ENCODE results near the gene KRTDAP. TPM values are rescaled to one million over a fixed set of nuclear protein-coding genes. Genes with fewer than 3 reads are reported as not detected.

KRTDAP gene
- total and polyA plus RNA-seq, 10 of the 15 experiments (the other 5 are each of a cell fraction or from before 2014, with no cell fraction given): 0.23 TPM; not detected in 9

DNA sequence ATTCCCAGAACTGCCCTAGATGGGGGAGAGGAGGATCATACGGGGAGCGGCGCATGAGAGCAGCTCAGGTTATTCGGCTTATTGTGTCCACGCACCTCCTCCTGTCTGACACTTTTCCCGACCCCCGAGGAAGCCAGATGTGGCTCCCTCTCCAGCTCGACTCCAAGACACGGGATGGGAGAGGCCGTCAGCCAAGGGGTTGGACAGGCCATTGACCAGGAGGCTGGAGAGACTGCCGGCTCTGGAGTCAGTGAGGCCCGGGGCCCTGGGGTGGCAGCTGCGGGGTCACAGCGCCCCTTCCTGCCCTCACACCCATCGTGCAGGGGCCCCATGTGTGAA is 20.3 kb upstream of the KRTDAP start:
- ChIA-PET RAD21 (ENCODE audit: unreplicated experiment) (interaction anchor here (0.8 to 4.8 kb wide), 19 partner anchors 15 to 443 kb away, joined by 3 to 24 read pairs (median 3); partner anchors contain the start of genes COX6B1, HAUS5 and LIN37), CTCF (interaction anchor here (0.7 to 6.3 kb wide), 39 partner anchors 10 to 368 kb away, joined by 3 to 87 read pairs (median 5); partner anchors contain the start of genes COX6B1, ETV2, FXYD7 and HAUS5), SMC1A (ENCODE audit: uncharacterized antibody, unreplicated experiment) (interaction anchor here (0.7 to 5.7 kb wide), 11 partner anchors 15 to 163 kb away, joined by 3 to 35 read pairs (median 5); partner anchors contain the start of genes FFAR1, FFAR2 and HAUS5), POLR2A (interaction anchor here (0.6 to 2.6 kb wide), 7 partner anchors 24 to 138 kb away, joined by 3 to 14 read pairs (median 5); partner anchors contain the start of genes COX6B1 and HAUS5)
- no peak for FAIRE-seq
- Histone ChIP-seq H4K20me1 (ENCODE audit: control insufficient read depth, insufficient read depth) (no peaks in the 10 kb centered on the region), H3K9ac (ENCODE audit: control insufficient read depth, insufficient read depth, low read length) (no peak overlapping the region), H3K79me2 (ENCODE audit: control insufficient read depth, insufficient read depth, low read length) (no peaks in the 10 kb centered on the region), H3K4me2 (ENCODE audit: control insufficient read depth, insufficient read depth) (peak overlapping the region; percentile 91; the same call in 1 of the 2 replicates), H3K9me3 (replicated peaks; ENCODE audit: control insufficient read depth, insufficient read depth, low read length) (no peaks in the 10 kb centered on the region), H2AFZ (ENCODE audit: control insufficient read depth, low read depth, low read length) (no peak overlapping the region; the same call in 1 of the 2 replicates), H3K27me3 (replicated peaks in 1 of 2; ENCODE audit: control insufficient read depth in 2 of 2, insufficient read depth in 2 of 2, low read length in 1 of 2) (no peaks in the 10 kb centered on the region; a peak in 1 of 4 replicates), H3K27ac (ENCODE audit: control insufficient read depth, insufficient read depth) (no peak overlapping the region), H3K36me3 (ENCODE audit: control insufficient read depth in 2 of 2, insufficient read depth in 2 of 2, low read length in 1 of 2) (no peaks in the 10 kb centered on the region), H3K4me3 (no peak overlapping the region), H3K4me1 (ENCODE audit: control insufficient read depth, insufficient read depth, low read length) (peaks cover 8% of the 10 kb centered on the region)
- TF ChIP-seq ZNF217 (IDR thresholded peaks at IDR 0.05) (no peak), POLR2AphosphoS2 (IDR thresholded peaks at IDR 0.05; ENCODE audit: low read depth, low read length) (no peak), STAT1 (conservative IDR thresholded peaks at IDR 0.05) (no peak), EED (IDR thresholded peaks at IDR 0.05; ENCODE audit: low read depth) (no peak), EP300 (IDR thresholded peaks at IDR 0.05; ENCODE audit: borderline replicate concordance in 1 of 2, control insufficient read depth in 1 of 2, low read depth in 2 of 2, low read length in 2 of 2) (no peak), LARP7 (IDR thresholded peaks at IDR 0.05) (no peak)
- ATAC-seq: no peak
- WGBS (ENCODE audit: insufficient coverage, insufficient replicate concordance, low lambda C conversion rate, missing lambda C conversion rate): 36% methylated on average over 15 of the region's 15 CpGs
- in situ Hi-C loops (cut with MboI) (no loop called here), intact Hi-C loops (cut with micrococcal nuclease; ENCODE audit: unreplicated experiment) (loop anchor here (1.0 to 2.0 kb wide), 2 partner anchors 34 to 82 kb away; partner anchors contain the start of gene TMEM147)
- no TSS peak for BruUV-seq (replicated peaks)
- DNase-seq (ENCODE audit: low read depth, low spot score): no peak

Measured in GM12878 (cell line).